CD4-positive, CD25-positive, alpha-beta regulatory T cell (primary cell): ENCODE measurements around the gene TBX18. TPM values are rescaled to one million over a fixed set of nuclear protein-coding genes. Genes with fewer than 3 reads are reported as not detected.

Experiments
- ATAC-seq, 2 donors: fragments of 150-1000 bp; cut with Tn5 transposase; one replicate each; pipeline ENCODE4 v1.10.0; 2021; ENCODE audit warnings: low read depth in 2 of 2, moderate number of reproducible peaks in 2 of 2, moderate library complexity in 1 of 2
- DNase-seq, 3 donors: peaks; one replicate each; pipeline versions ENCODE4 v3.0.0 to v3.0.0-alpha.2; 2012 to 2022; ENCODE audit warnings: mixed read lengths in 1 of 3
- H3K27ac ChIP-seq: one replicate; pipeline ENCODE4 v1.7.0; 2013; ENCODE audit warnings: mild to moderate bottlenecking, low read length; ENCODE audit not compliant: insufficient read depth, poor library complexity, severe bottlenecking
- H3K27me3 ChIP-seq: one replicate; pipeline ENCODE4 v1.7.0; 2013; ENCODE audit warnings: low read length; ENCODE audit not compliant: control insufficient read depth, insufficient read depth
- H3K36me3 ChIP-seq: one replicate; pipeline ENCODE4 v1.7.0; 2013; ENCODE audit warnings: mild to moderate bottlenecking, low read length, moderate library complexity; ENCODE audit not compliant: control insufficient read depth, insufficient read depth
- H3K4me1 ChIP-seq: 2 replicates; pipeline ENCODE4 v1.7.0; 2013; ENCODE audit warnings: mild to moderate bottlenecking, low read length; ENCODE audit not compliant: insufficient read depth, control insufficient read depth, poor library complexity, severe bottlenecking
- H3K4me3 ChIP-seq: one replicate; pipeline ENCODE4 v1.7.0; 2013; ENCODE audit warnings: low read depth, mild to moderate bottlenecking, low read length, moderate library complexity
- H3K9me3 ChIP-seq, 2 experiments: 1 replicate in 1 of 2; 2 replicates in 1 of 2; pipeline ENCODE4 v1.7.0; 2013; ENCODE audit warnings: low read length in 2 of 2, mild to moderate bottlenecking in 1 of 2, moderate library complexity in 1 of 2; ENCODE audit not compliant: control insufficient read depth in 2 of 2
- H3K27ac Mint-ChIP-seq, 3 donors: one replicate each; pipeline ENCODE4 v1.8.0; 2020 to 2022; ENCODE audit warnings: mild to moderate bottlenecking in 3 of 3, mixed read lengths in 3 of 3, moderate library complexity in 2 of 3
- H3K27me3 Mint-ChIP-seq: one replicate; pipeline ENCODE4 v1.8.0; 2022; ENCODE audit warnings: mild to moderate bottlenecking, mixed read lengths
- H3K36me3 Mint-ChIP-seq: one replicate; pipeline ENCODE4 v1.8.0; 2020; ENCODE audit warnings: mixed read lengths
- H3K4me1 Mint-ChIP-seq, 4 donors: one replicate each; pipeline ENCODE4 v1.8.0; 2020 to 2022; ENCODE audit warnings: mixed read lengths in 4 of 4, mild to moderate bottlenecking in 1 of 4
- H3K4me3 Mint-ChIP-seq, 4 donors: one replicate each; pipeline ENCODE4 v1.8.0; 2020 to 2022; ENCODE audit warnings: mild to moderate bottlenecking in 4 of 4, mixed read lengths in 4 of 4, moderate library complexity in 3 of 4
- H3K9me3 Mint-ChIP-seq, 7 donors: one replicate each; pipeline ENCODE4 v1.8.0; 2020 to 2022; ENCODE audit warnings: mixed read lengths in 7 of 7, mild to moderate bottlenecking in 3 of 7, moderate library complexity in 2 of 7
- polyA plus RNA-seq, 4 donors: library from polyadenylated mRNA; unstranded; fragments of 300-500 nt; fragmentation: Illumina TruSeq; gene quantifications; one replicate each; pipeline ENCODE4 v1.2.3, GENCODE V29; 2021
- total RNA-seq: library from RNA; stranded (reverse); gene quantifications from one replicate; pipeline ENCODE4 v1.2.3, GENCODE V29; 2022

TBX18 gene
- total and polyA plus RNA-seq, 5 donors from 2014 or later: not detected

DNA sequence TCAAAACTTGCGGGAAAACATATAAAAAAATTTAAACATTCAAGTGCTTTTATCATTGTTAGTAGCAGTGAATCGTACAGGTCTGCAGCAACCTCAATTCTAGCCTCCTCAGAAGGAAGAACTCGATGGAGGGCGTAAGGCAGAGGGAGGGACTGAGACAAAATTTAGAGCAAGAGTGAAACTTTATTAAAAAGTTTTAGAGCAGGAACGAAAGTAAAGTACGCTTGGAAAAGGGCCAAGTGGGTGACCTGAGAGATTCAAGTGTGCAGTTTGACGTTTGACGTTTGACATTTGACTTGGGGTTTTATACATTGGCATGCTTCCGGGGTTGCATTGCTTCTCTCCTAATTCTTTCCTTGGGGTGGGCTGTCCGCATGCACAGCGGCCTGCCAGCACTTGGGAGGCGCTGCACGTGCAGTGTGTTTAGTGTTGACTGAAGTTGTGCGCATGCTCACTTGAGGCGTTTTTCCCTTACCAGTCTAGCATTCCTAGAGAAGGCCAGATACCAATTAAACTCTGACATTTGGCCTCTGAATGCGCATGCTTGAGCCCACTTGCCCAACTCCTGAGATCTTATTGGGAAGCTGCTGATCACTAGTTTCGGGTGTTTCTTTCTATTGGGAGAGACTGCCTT, 82.6 kb downstream of the TBX18 start:
- ATAC-seq: no peak
- Histone ChIP-seq H3K36me3 (no peaks in the 10 kb centered on the region), H3K4me3 (no peak overlapping the region), H3K9me3 (no peaks in the 10 kb centered on the region), H3K27ac (no peak overlapping the region), H3K4me1 (no peaks in the 10 kb centered on the region), H3K27me3 (no peaks in the 10 kb centered on the region)
- H3K27me3 Mint-ChIP-seq: no peaks in the 10 kb centered on the region
- no peak overlapping the region for H3K4me3 Mint-ChIP-seq
- no peaks in the 10 kb centered on the region for H3K4me1 Mint-ChIP-seq
- H3K9me3 Mint-ChIP-seq: peaks cover 0 to 7% (median 4%) of the 10 kb centered on the region in 7 donors
- DNase-seq: no peak
- H3K36me3 Mint-ChIP-seq: no peaks in the 10 kb centered on the region
- H3K27ac Mint-ChIP-seq: peak overlapping the region in 1 of 3 donors; percentile 54

DNA sequence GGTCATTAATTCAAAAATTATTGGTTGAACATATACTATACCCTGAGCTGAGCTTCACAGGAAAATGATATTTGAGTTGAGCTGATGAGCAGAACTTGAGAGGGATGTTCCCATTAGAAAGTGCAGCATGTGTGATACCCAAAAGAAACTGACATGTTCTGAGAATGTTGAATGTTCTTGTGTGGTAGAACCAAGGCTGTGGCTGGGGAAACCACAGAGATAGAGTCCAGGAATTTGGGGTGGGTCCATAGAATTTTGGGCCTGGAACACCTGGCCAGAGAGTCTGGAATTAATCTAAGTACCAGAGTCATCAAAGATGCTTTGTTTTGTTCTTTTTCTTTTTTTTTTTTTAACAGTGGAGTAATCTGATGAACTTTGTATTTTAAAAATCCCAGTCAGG, 88.7 kb downstream of the TBX18 start:
- peak overlapping the region in 1 of 4 donors; percentile 43 for H3K4me3 Mint-ChIP-seq
- Histone ChIP-seq H3K4me3 (no peak overlapping the region), H3K27me3 (no peaks in the 10 kb centered on the region), H3K9me3 (no peaks in the 10 kb centered on the region), H3K27ac (no peak overlapping the region), H3K36me3 (no peaks in the 10 kb centered on the region), H3K4me1 (no peaks in the 10 kb centered on the region)
- no peaks in the 10 kb centered on the region for H3K27me3 Mint-ChIP-seq
- DNase-seq (no peak), ATAC-seq (no peak)
- H3K9me3 Mint-ChIP-seq: peaks cover 0 to 13% (median 2%) of the 10 kb centered on the region in 7 donors
- H3K4me1 Mint-ChIP-seq: no peaks in the 10 kb centered on the region
- no peak overlapping the region for H3K27ac Mint-ChIP-seq
- no peaks in the 10 kb centered on the region for H3K36me3 Mint-ChIP-seq

DNA sequence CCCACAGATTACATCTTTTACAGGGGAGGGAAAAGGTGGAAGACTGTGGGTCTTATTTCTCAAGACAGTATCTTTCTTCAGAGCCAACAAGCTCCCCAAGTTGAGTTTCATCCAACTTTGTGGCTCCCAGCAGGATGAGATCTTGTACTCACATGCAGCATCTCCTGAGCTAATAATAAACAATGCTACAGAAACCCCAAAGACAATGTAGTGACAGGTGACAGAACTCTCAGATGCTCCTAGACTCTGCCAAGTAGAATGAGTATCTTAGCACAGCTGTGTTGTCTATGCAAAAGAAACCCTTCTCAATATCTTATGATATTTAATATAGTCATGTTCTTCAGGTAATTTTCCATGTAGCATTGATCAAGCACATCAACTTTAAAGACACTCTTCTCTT, 90.0 kb downstream of the TBX18 start:
- no peak overlapping the region for H3K4me3 ChIP-seq
- no peaks in the 10 kb centered on the region for H3K27me3 ChIP-seq
- no peaks in the 10 kb centered on the region for H3K36me3 ChIP-seq
- no peaks in the 10 kb centered on the region for H3K4me1 Mint-ChIP-seq
- no peaks in the 10 kb centered on the region for H3K27me3 Mint-ChIP-seq
- no peak overlapping the region for H3K27ac ChIP-seq
- no peaks in the 10 kb centered on the region for H3K9me3 ChIP-seq
- DNase-seq (no peak), ATAC-seq (no peak)
- no peak overlapping the region for H3K4me3 Mint-ChIP-seq
- peaks cover 0 to 13% (median 4%) of the 10 kb centered on the region in 7 donors for H3K9me3 Mint-ChIP-seq
- H3K27ac Mint-ChIP-seq: no peak overlapping the region
- H3K4me1 ChIP-seq: no peaks in the 10 kb centered on the region
- no peaks in the 10 kb centered on the region for H3K36me3 Mint-ChIP-seq

DNA sequence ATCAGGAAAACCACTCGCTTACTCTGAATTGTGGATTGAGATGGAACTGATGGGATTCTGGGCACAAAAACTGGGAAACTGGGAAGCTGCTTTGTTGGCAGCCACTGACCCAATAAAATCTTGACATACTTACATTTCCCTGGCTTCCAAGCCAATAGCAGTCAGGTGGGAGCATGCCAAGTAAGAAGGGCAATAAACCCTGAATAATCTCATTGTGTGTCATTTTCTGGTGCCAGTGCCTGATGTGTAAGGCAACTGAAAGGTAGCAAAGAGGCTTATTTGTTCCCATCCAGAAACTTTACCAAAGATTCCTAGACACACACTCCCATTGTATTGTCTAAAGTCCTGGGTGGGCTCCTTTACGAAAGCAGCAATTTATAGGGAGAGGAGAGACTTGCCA, 93.2 kb downstream of the TBX18 start:
- H3K27ac Mint-ChIP-seq: no peak overlapping the region
- H3K36me3 Mint-ChIP-seq: no peaks in the 10 kb centered on the region
- H3K27me3 Mint-ChIP-seq: no peaks in the 10 kb centered on the region
- peaks cover 0 to 14% (median under 1%) of the 10 kb centered on the region in 7 donors for H3K9me3 Mint-ChIP-seq
- H3K27ac ChIP-seq: no peak overlapping the region
- H3K4me3 ChIP-seq: no peak overlapping the region
- H3K4me3 Mint-ChIP-seq: no peak overlapping the region
- no peaks in the 10 kb centered on the region for H3K27me3 ChIP-seq
- no peaks in the 10 kb centered on the region for H3K36me3 ChIP-seq
- H3K4me1 ChIP-seq: no peaks in the 10 kb centered on the region
- H3K4me1 Mint-ChIP-seq: no peaks in the 10 kb centered on the region
- H3K9me3 ChIP-seq: no peaks in the 10 kb centered on the region
- no peak for DNase-seq
- no peak for ATAC-seq

DNA sequence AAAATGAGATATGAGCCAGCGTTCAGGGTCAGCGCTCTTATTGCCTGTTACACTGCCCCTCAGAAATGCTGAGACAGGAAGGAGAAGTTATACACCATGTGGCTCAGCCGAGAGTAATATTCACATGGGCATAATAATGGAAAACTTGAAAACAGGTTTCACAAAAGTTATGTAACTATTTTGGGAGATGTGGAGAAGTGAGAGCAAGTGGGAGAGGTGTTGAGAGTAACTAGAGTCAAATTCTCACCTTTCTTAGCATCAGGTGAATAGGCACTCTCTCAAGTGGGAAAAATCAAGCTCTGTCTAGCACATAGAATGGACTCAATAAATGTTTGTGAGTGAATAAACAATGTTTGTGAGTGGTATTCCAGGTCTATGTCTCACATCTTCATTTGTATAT, 94.5 kb downstream of the TBX18 start:
- no peaks in the 10 kb centered on the region for H3K27me3 Mint-ChIP-seq

DNA sequence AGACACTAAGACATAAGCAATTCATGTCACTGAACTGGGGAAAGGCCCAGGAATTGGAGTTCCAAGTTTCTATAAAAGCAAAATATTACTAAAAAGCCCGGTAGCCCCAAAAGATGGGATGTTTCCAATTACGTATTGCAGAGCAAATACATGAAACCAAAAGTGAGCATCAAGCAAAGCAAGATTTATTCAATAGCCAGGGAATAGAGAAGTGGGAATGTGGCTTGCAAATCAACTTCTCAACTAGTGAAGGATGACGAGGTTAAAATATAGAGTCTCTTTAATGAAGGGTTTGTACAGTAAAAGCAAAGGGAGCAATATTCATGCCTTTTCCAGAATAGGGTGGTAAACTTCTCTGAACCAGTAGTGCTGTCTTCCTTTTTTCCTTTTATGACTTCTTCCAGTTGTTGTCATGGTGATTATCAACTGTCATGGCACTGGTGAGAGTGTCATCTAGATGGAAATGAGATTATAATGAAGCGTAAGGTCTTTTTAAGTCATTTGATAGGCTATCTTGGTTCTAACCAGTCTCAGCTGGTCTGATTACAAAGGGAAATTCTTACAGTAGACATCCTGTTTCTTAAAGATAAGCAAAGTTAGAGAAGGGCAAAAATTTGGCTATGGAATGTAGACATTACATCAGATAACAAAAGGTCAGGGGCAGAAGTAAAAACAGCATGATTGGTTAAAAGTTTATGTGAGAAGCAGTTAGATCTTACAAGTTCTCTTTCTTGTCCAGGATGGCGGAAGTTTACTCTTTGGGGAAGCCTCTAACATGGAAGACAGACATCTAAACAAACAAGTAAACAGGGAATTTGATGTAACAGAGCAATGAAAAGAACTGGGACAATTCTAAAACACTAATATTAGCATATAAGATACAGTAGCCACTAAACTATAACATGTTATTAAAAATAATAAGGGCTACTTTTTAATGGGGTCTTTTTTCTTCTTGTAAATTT, 96.9 kb downstream of the TBX18 start:
- Histone ChIP-seq H3K27ac (no peak overlapping the region), H3K4me1 (no peaks in the 10 kb centered on the region), H3K4me3 (no peak overlapping the region), H3K9me3 (no peaks in the 10 kb centered on the region), H3K36me3 (no peaks in the 10 kb centered on the region), H3K27me3 (no peaks in the 10 kb centered on the region)
- Mint-ChIP-seq H3K27me3 (no peaks in the 10 kb centered on the region), H3K4me3 (no peak overlapping the region), H3K36me3 (no peaks in the 10 kb centered on the region), H3K4me1 (no peaks in the 10 kb centered on the region), H3K27ac (no peak overlapping the region), H3K9me3 (peaks cover 0 to 14% (median 0%) of the 10 kb centered on the region in 7 donors)
- DNase-seq (no peak), ATAC-seq (no peak)

More for the DNA sequence above, 94.5 kb downstream of the TBX18 start:
- Mint-ChIP-seq H3K4me3 (no peak overlapping the region), H3K27ac (peak overlapping the region in 1 of 3 donors; percentile 35), H3K36me3 (no peaks in the 10 kb centered on the region), H3K4me1 (no peaks in the 10 kb centered on the region), H3K9me3 (peaks cover 0 to 14% (median 0%) of the 10 kb centered on the region in 7 donors)
- DNase-seq: no peak
- Histone ChIP-seq H3K27me3 (no peaks in the 10 kb centered on the region), H3K27ac (no peak overlapping the region), H3K4me3 (no peak overlapping the region), H3K9me3 (no peaks in the 10 kb centered on the region), H3K4me1 (no peaks in the 10 kb centered on the region), H3K36me3 (no peaks in the 10 kb centered on the region)
- ATAC-seq: no peak

DNA sequence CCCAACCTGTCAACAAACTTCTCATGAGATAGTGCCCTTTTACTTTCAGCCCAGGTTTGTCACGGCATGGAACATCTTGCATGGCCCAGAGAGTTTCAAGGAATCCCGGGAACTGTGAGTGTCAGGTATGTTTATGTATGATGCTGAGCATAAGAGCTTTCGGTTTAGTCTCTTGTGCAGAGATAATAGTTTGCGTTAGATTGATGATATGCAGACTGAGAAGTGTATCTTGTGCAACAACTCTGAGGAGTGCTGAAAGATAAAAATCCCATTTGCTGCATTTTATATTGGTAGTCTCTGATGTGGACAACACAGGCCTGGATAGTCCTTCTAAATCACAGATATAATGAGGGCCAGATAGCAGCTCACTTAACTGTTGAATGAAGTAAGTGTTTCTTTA, 99.0 kb downstream of the TBX18 start:
- Histone ChIP-seq H3K36me3 (no peaks in the 10 kb centered on the region), H3K4me1 (no peaks in the 10 kb centered on the region), H3K4me3 (no peak overlapping the region), H3K27ac (no peak overlapping the region), H3K9me3 (no peaks in the 10 kb centered on the region), H3K27me3 (no peaks in the 10 kb centered on the region)
- H3K27me3 Mint-ChIP-seq: no peaks in the 10 kb centered on the region
- no peak overlapping the region for H3K27ac Mint-ChIP-seq
- DNase-seq: no peak
- H3K4me1 Mint-ChIP-seq: no peaks in the 10 kb centered on the region
- ATAC-seq: no peak
- H3K9me3 Mint-ChIP-seq: peaks cover 0 to 14% (median 0%) of the 10 kb centered on the region in 7 donors
- no peaks in the 10 kb centered on the region for H3K36me3 Mint-ChIP-seq
- no peak overlapping the region for H3K4me3 Mint-ChIP-seq
